Brain microvascular endothelial cell (primary cell): ENCODE measurements around the gene LCP2.

ENCODE experiments used
- DNase-seq: peaks from one replicate; pipeline ENCODE4 v3.0.0-alpha.2; 2020
- H3K27ac ChIP-seq: fragments of 250-450 bp; sonication (Bioruptor Pico); 2 replicates; pipeline ENCODE4 v1.5.1; 2020; ENCODE audit warnings: mild to moderate bottlenecking, moderate library complexity
- H3K27me3 ChIP-seq: fragments of 250-450 bp; sonication (Bioruptor Pico); replicated peaks from 2 replicates; pipeline ENCODE4 v1.5.1; 2020; ENCODE audit warnings: mild to moderate bottlenecking
- H3K36me3 ChIP-seq: fragments of 250-450 bp; sonication (Bioruptor Pico); replicated peaks from 2 replicates; pipeline ENCODE4 v1.5.1; 2020; ENCODE audit warnings: mild to moderate bottlenecking
- H3K4me3 ChIP-seq: 2 replicates; pipeline ENCODE4 v1.5.1; 2011; ENCODE audit warnings: low read depth, mild to moderate bottlenecking, control low read depth, low read length, moderate library complexity
- CTCF ChIP-seq: IDR thresholded peaks from 2 replicates; pipeline ENCODE4 v1.5.1; 2011; ENCODE audit warnings: low read depth, mild to moderate bottlenecking, moderate library complexity, low read length, control low read depth, inconsistent platforms; ENCODE audit errors: missing control alignments
- in situ Hi-C: cut with HindIII; loops from 2 replicates; pipeline ENCODE4 v1.10.0; 2017; ENCODE audit warnings: low sequenced_read_pairs, low pct_ligation_motif_present

The LCP2 gene

GRCh38 chr5:170220191-170220590 lies 77.4 kb downstream of the LCP2 start:
- DNase-seq: no peak
- Histone ChIP-seq H3K36me3 (no peaks in the 10 kb centered on the region), H3K27ac (no peak overlapping the region), H3K4me3 (no peak overlapping the region), H3K27me3 (no peaks in the 10 kb centered on the region)
- in situ Hi-C loops: no loop called here
- no peak for TF ChIP-seq CTCF

GRCh38 chr5:170219615-170220014 lies 78.0 kb downstream of the LCP2 start:
- in situ Hi-C loops: no loop called here
- peak overlapping the region; percentile 36 for H3K27ac ChIP-seq
- DNase-seq: peak; percentile 38
- H3K36me3 ChIP-seq: no peaks in the 10 kb centered on the region
- TF ChIP-seq CTCF: no peak
- no peaks in the 10 kb centered on the region for H3K27me3 ChIP-seq
- no peak overlapping the region for H3K4me3 ChIP-seq

GRCh38 chr5:170218726-170219125 lies 78.9 kb downstream of the LCP2 start:
- TF ChIP-seq CTCF: no peak
- Histone ChIP-seq H3K4me3 (no peak overlapping the region), H3K27me3 (no peaks in the 10 kb centered on the region), H3K27ac (no peak overlapping the region), H3K36me3 (no peaks in the 10 kb centered on the region)
- in situ Hi-C loops: no loop called here
- no peak for DNase-seq

GRCh38 chr5:170217831-170218230 lies 79.7 kb downstream of the LCP2 start:
- in situ Hi-C loops: no loop called here
- Histone ChIP-seq H3K27ac (no peak overlapping the region), H3K27me3 (no peaks in the 10 kb centered on the region), H3K4me3 (no peak overlapping the region), H3K36me3 (no peaks in the 10 kb centered on the region)
- DNase-seq: no peak
- TF ChIP-seq CTCF: no peak

- no peaks in the 10 kb centered on the region for H3K36me3 ChIP-seq
Observed at GRCh38 chr5:170216257-170216864, 81.2 kb downstream of the LCP2 start.

More at GRCh38 chr5:170216257-170216864, 81.2 kb downstream of the LCP2 start:
- in situ Hi-C loops: no loop called here
- Histone ChIP-seq H3K4me3 (no peak overlapping the region), H3K27me3 (no peaks in the 10 kb centered on the region), H3K27ac (no peak overlapping the region)
- TF ChIP-seq CTCF: peak; percentile 80
- DNase-seq: peak; percentile 68
